Midbrain (tissue), 1 donor: ENCODE measurements around the gene DMBX1.

Experiments
- DNase-seq: peaks from one replicate; lab custom pipeline; 2025; lab: John Stamatoyannopoulos, UW

Gene DMBX1

GRCh38 chr1:46525253-46525983, 35.8 kb downstream of the DMBX1 start:
- DNase-seq, result no peak

GRCh38 chr1:46526013-46526690, 36.5 kb downstream of the DMBX1 start:
- no peak for DNase-seq

GRCh38 chr1:46526691-46527291, 37.2 kb downstream of the DMBX1 start:
- DNase-seq, result no peak

- DNase-seq, result peak; percentile 87
Measured at GRCh38 chr1:46527474-46528296, 38.0 kb downstream of the DMBX1 start.

- no peak for DNase-seq
Measured at GRCh38 chr1:46528297-46528955, 38.8 kb downstream of the DMBX1 start.

GRCh38 chr1:46529031-46529630, 39.5 kb downstream of the DMBX1 start:
- DNase-seq, result no peak

GRCh38 chr1:46530311-46530710, 40.7 kb downstream of the DMBX1 start:
- no peak for DNase-seq

GRCh38 chr1:46530791-46531409, 41.3 kb downstream of the DMBX1 start:
- DNase-seq, result no peak

- DNase-seq, result no peak
Measured at GRCh38 chr1:46532095-46532494, 42.5 kb downstream of the DMBX1 start.

- peak; percentile 68 for DNase-seq
Measured at GRCh38 chr1:46532498-46533178, 43.0 kb downstream of the DMBX1 start.

- DNase-seq, result peak; percentile 12
Measured at GRCh38 chr1:46533179-46533864, 43.7 kb downstream of the DMBX1 start.

- DNase-seq, result no peak
Measured at GRCh38 chr1:46535063-46535462, 45.4 kb downstream of the DMBX1 start.

- DNase-seq, result no peak
Measured at GRCh38 chr1:46536527-46536926, 46.9 kb downstream of the DMBX1 start.

GRCh38 chr1:46537651-46538050, 48.0 kb downstream of the DMBX1 start:
- DNase-seq, result no peak

- no peak for DNase-seq
Measured at GRCh38 chr1:46538147-46538546, 48.5 kb downstream of the DMBX1 start.
